GDM1 (cell line): ENCODE data around the gene CLIC5.

Experiments used
- DNase-seq: peaks from one replicate; lab custom pipeline; 2025; lab: John Stamatoyannopoulos, UW

The CLIC5 gene

DNA sequence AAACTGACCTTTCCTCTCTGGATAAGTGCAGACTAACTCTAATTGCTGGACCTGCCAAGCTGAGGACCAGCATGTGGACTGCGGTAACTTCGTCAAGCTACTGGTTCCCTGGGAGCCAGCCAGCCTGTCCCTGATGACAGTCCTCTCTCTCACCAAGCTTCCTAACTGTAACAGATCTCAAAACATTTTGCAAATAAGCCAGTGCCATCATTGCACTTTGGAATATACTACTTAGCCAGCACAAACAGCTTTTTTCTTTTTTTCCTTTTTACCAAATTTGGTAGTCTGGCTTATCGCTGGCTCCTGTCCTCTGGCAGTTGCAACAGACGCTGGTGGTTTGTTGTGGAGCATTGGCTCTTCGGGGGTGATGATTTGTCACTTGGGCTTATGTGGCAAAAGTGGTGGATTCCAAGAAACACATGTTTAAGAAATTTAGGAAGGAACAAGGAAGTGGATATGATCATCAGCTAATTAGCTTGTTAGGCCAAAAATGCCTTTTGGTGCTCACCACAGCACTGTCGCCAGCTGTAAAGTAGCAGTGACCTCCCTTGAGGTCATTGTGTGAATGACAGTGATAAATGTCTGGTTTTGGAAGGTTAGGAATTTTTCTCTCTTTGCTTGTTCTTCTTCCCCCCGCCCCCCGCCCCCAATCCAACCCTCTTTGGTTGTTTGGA is 171.7 kb downstream of the CLIC5 start:
- no peak for DNase-seq

DNA sequence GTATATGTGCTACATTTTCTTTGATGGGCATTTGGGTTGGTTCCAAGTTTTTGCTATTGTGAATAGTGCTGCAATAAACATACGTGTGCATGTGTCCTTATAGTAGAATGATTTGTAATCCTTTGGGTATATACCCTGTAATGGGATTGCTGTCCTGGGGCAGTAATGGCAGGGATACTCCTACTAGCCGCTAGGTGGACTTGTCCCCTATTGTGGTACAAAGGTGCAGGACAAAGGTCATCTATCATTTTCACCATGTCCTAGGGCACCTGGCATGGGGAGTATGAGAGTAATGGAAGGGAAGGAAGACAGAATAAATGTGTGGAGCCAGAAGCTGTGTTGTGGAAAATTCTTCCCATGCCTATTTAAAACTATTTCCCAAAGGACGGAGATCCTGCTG is 174.6 kb downstream of the CLIC5 start:
- DNase-seq: no peak

DNA sequence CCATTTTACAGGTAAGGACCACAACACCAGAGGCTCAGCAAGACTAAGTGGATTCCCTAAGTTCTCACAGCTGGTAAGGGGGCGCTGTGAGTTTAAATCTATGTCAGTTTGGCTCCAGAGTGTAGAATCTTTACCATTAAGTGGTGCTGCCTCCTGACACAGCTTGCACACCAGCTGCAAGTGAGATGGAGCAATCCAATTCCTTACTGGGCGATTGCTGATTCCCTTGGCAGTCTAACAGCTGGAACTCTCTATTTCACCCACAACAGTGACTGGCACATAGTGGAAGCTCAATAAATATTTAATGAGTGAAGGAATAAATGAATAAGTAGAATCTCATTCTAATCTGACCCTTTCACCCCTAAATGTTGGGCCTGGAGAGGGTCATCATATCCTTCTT is 176.7 kb downstream of the CLIC5 start:
- no peak for DNase-seq

DNA sequence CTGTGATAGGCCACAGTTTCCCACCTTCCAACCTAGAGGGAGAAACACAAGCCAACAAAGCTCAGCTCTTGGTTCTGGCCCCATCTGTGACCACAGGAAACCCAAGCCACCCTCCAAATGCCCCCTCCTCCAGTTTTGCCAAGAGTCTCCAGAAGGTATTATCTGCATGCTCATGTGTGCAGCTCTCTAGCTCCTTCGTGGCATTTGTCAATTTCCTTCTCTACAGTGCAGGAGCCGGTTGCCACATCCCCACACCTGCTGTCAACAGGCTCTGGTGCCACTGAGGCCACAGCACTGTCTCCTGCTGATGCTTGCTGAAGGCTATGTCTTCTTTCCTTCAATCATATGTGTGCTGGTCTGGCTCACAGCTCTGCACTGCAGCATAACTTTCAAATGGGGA is 177.2 kb downstream of the CLIC5 start:
- DNase-seq: no peak

DNA sequence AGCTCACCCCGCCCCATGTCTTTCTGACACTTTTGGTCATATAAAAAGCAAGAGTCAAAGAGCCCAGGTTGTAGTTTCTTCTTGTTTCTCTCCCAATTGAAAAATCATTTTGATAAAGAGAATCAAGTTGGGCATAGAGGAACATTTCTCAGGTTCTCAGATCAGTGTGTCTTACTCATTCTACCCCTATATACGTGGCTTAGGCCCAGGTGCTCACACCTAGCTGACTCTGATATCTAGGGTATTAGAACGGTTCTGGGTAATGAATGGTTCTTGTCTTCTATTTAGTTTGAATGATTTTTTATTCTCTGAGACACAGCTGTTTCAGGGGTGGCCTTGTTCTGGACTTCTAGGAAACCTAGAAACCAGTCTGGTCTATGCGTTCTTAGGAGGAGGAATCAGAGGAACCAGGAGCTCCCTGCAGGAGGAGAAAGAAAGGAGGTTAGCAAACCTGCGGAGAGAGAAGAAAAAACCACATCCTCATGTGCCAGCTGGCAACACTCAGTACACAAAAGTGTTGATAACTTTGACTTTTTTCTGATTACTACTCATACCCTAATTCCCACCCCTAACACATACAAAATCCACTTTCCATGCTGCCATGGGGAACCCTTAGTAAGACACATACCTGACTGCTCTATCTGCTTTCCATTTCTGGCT is 178.0 kb downstream of the CLIC5 start:
- DNase-seq: no peak

DNA sequence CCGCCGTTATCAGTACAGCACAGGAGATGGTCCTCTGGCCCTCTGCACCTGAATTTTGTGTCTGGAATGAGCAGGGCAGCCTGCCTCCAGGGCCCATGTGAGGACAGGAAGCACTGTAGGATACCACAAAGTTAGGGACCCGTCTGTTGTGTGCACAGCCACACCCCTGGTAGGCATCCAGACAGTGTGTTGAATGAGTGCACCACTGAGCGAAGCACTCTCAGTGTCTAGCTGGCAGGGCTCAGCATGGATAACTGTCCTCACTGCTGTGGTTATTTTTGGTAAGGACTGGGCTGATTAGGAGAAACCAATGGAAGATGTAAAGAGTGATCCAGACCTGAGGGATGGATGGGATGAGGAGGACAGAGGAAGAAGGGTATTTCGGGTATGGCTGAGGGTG is 178.7 kb downstream of the CLIC5 start:
- DNase-seq: no peak

DNA sequence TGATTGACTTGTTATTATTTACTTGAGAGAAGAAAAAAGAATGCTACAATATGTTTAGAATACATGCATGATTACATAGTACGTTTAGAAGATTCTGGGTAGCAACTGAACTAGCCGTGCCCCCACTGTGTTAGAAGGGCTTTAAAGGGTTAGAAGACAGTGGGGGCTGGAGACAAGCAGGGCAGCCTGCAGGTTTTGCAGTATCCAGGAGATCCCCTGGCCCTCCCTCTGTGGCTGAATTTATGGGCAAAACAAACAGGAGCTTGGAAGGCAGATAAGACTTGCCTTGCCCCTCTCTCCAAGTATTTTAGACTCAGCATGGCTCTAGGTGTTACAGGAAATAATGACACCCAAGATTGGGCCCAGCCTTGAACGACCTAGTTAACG is 179.2 kb downstream of the CLIC5 start:
- DNase-seq: no peak

- DNase-seq: no peak
Measured at GRCh38 chr6:45835721-45836437, 179.8 kb downstream of the CLIC5 start.

GRCh38 chr6:45832063-45832462 is 183.6 kb downstream of the CLIC5 start:
- DNase-seq: no peak
